ENCODE results near the gene EYS. TPM values are rescaled to one million over a fixed set of nuclear protein-coding genes. Genes with fewer than 3 reads are reported as not detected.

The EYS gene
- total RNA-seq, 1 experiment from 2014 or later = not detected

GRCh38 chr6:65295812-65296211, 411.2 kb downstream of the EYS start:
- Histone ChIP-seq H3K27ac (ENCODE audit: low read depth, low read length) (no peak overlapping the region), H3K36me3 (ENCODE audit: control insufficient read depth in 1 of 2, insufficient read depth in 2 of 2, low read length in 2 of 2) (no peaks in the 10 kb centered on the region), H4K20me1 (ENCODE audit: insufficient read depth) (no peaks in the 10 kb centered on the region), H3K9me3 (ENCODE audit: control insufficient read depth in 1 of 2, insufficient read depth in 1 of 2, low read depth in 1 of 2, low read length in 2 of 2) (peaks cover 0 to 26% of the 10 kb centered on the region in 2 experiments; a peak in 2 of 4 replicates), H3K4me3 (replicated peaks in 1 of 2; ENCODE audit: low read depth in 1 of 2, low read length in 2 of 2) (no peak overlapping the region), H3K4me2 (ENCODE audit: low read length) (no peak overlapping the region), H3K79me2 (ENCODE audit: insufficient read depth, low read length) (no peaks in the 10 kb centered on the region), H3K27me3 (ENCODE audit: insufficient read depth, low read length) (no peaks in the 10 kb centered on the region), H3K9me2 (ENCODE audit: insufficient read depth) (no peaks in the 10 kb centered on the region), H3K9ac (ENCODE audit: low read length) (no peak overlapping the region), H3K4me1 (ENCODE audit: control insufficient read depth in 1 of 2, insufficient read depth in 2 of 2, low read length in 2 of 2) (no peaks in the 10 kb centered on the region), H2AFZ (ENCODE audit: low read depth, low read length, poor library complexity, severe bottlenecking) (no peak overlapping the region)
- TF ChIP-seq CEBPB (IDR thresholded peaks at IDR 0.05; ENCODE audit: low read depth) (no peak), ELF1 (IDR thresholded peaks at IDR 0.05; ENCODE audit: borderline replicate concordance, low read depth) (no peak), SP1 (IDR thresholded peaks at IDR 0.05; ENCODE audit: low read depth) (no peak), EZH2 (IDR thresholded peaks at IDR 0.05) (no peak), POLR2A (IDR thresholded peaks at IDR 0.05; ENCODE audit: borderline replicate concordance, extremely low read depth, insufficient read depth, insufficient read length) (no peak), ZBTB33 (IDR thresholded peaks at IDR 0.05; ENCODE audit: extremely low read depth, insufficient replicate concordance, low read length) (no peak), MAX (IDR thresholded peaks at IDR 0.05) (no peak), SIN3A (IDR thresholded peaks at IDR 0.05; ENCODE audit: low read depth) (no peak), RAD21 (IDR thresholded peaks at IDR 0.05; ENCODE audit: low read depth) (no peak), EZH2phosphoT487 (IDR thresholded peaks at IDR 0.05; ENCODE audit: borderline replicate concordance) (no peak), POLR2AphosphoS5 (IDR thresholded peaks at IDR 0.05; ENCODE audit: low read depth, low read length) (no peak)
- ATAC-seq (no peak), DNase-seq (ENCODE audit: low read depth, low spot score) (no peak)
- BruUV-seq (replicated peaks) = no TSS peak
- RAD21 ChIA-PET (ENCODE audit: low non-redundant PET in 1 of 2, low total read pairs in 2 of 2, uncharacterized antibody in 2 of 2, unreplicated experiment in 2 of 2) = no interaction called here
- CTCF ChIA-PET = no interaction called here
- intact Hi-C loops (cut with micrococcal nuclease) = no loop called here
- POLR2A ChIA-PET = no interaction called here
